ENCODE results near the gene DGKA. TPM values are rescaled to one million over a fixed set of nuclear protein-coding genes. Genes with fewer than 3 reads are reported as not detected.

DGKA gene
- total RNA-seq, 3 donors from 2014 or later: 132 to 164 (median 153) TPM

DNA sequence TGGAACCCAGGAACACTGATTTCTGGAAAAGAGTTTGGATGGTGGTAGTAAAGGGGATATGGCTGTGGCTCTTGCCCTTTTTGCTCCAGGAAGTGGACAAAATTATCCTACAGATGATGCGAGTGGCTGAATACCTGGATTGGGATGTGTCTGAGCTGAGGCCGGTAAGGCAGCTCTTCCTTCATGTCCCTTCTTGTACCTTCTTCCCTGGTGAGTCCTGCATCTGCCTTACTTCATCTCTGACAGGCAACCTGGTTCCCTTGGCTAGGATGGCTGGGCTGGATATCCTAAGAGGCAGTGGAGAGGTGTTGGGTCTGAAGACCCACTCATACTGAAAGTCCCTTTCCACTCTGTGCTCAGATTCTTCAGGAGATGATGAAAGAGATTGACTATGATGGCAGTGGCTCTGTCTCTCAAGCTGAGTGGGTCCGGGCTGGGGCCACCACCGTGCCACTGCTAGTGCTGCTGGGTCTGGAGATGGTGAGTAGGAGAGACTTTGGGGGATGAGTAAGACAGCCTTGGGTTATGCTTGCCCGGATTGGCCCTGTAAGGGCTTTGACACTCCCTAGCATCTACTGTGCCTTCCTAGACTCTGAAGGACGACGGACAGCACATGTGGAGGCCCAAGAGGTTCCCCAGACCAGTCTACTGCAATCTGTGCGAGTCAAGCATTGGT, 8.0 kb downstream of the DGKA start:
- Mint-ChIP-seq H3K36me3 (ENCODE audit: insufficient read depth) (peaks cover 53% of the 10 kb centered on the region), H3K27me3 (ENCODE audit: low read depth) (no peaks in the 10 kb centered on the region), H3K9me3 (no peaks in the 10 kb centered on the region), H3K4me3 (no peak overlapping the region), H3K4me1 (ENCODE audit: low read depth) (peaks cover 86% of the 10 kb centered on the region)
- ATAC-seq (peak; percentile 39), DNase-seq (no peak)

DNA sequence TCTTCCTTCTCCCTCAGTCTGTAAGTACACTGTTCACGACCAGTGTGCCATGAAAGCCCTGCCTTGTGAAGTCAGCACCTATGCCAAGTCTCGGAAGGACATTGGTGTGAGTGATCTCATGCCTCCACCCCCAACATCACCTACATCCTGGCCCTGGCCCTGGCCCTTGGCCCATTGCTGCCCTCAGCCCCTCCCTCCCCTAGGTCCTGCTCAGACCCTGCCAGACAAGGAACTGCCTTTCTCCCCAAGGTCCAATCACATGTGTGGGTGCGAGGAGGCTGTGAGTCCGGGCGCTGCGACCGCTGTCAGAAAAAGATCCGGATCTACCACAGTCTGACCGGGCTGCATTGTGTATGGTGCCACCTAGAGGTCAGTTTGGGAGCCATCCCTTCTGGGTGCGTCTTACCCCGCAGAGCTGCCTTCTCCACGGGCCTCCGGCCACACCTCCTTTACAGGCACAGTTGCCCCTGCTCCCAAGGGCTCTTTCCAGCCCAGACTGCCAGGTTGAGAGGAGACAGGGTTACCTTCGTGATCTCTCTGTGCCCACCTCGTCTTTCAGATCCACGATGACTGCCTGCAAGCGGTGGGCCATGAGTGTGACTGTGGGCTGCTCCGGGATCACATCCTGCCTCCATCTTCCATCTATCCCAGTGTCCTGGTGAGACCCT, 9.2 kb downstream of the DGKA start:
- peaks cover 79% of the 10 kb centered on the region for H3K4me1 Mint-ChIP-seq (ENCODE audit: low read depth)
- ATAC-seq (peak; percentile 87 to 88), DNase-seq (peak; percentile 79)
- H3K4me3 Mint-ChIP-seq: peak overlapping the region; percentile 27
- H3K27me3 Mint-ChIP-seq (ENCODE audit: low read depth): no peaks in the 10 kb centered on the region
- H3K9me3 Mint-ChIP-seq: no peaks in the 10 kb centered on the region
- H3K36me3 Mint-ChIP-seq (ENCODE audit: insufficient read depth): peaks cover 62% of the 10 kb centered on the region

- ATAC-seq (no peak), DNase-seq (no peak)
- H3K36me3 Mint-ChIP-seq (ENCODE audit: insufficient read depth): peaks cover 64% of the 10 kb centered on the region
- H3K4me3 Mint-ChIP-seq: no peak overlapping the region
- no peaks in the 10 kb centered on the region for H3K27me3 Mint-ChIP-seq (ENCODE audit: low read depth)
- no peaks in the 10 kb centered on the region for H3K9me3 Mint-ChIP-seq
- H3K4me1 Mint-ChIP-seq (ENCODE audit: low read depth): peaks cover 72% of the 10 kb centered on the region
These were observed 11.1 kb downstream of the DGKA start for GRCh38 chr12:55942055-55942454.

DNA sequence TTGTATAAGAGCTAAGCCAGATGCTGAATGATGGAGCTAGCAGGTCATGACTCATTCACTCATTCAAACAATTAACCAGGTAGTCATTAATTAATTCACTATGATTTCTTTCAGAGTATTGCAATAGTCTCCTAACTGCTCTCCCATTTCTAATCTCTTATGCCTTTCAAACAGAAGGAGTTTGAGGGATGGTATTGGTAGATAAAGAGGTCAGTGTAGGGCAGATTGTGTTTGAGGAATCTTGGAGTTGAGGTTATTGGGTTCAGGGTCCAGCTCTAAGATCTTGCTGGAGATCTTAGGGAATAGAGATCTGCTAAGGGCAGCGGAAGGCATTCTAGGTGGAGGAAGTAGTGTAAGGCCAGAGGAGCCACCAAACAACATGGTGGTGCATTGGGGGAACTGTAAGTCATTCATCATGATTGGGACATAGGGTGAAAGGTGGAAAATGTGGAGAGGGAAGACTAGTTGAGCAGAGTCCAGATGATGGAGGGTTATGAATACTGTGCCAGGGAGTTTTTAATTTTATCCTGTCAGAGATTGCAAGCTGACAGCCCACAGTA, 11.7 kb downstream of the DGKA start:
- Mint-ChIP-seq H3K4me1 (ENCODE audit: low read depth) (peaks cover 70% of the 10 kb centered on the region), H3K36me3 (ENCODE audit: insufficient read depth) (peaks cover 63% of the 10 kb centered on the region), H3K4me3 (no peak overlapping the region), H3K27me3 (ENCODE audit: low read depth) (no peaks in the 10 kb centered on the region), H3K9me3 (no peaks in the 10 kb centered on the region)
- no peak for ATAC-seq
- DNase-seq: no peak

DNA sequence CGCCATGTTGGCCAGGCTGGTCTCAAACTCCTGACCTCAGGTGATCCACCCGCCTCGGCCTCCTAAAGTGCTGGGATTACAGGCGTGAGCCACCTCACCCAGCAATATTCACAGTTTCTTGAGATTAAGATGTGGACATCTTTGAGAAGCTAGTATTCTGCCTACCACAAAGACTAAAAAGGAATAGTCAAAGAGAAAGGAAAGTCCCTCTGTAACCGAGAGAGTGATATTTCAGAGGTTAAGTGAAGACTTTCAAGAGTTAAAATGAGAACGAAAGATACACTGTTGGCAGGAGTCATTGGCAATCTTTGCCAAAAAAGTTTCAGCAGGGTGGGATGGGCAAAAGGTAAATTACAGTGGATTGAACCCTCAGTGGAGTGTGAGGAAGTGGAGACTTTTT, 15.6 kb downstream of the DGKA start:
- DNase-seq: no peak
- Mint-ChIP-seq H3K36me3 (ENCODE audit: insufficient read depth) (peaks cover 50% of the 10 kb centered on the region), H3K4me3 (no peak overlapping the region), H3K9me3 (no peaks in the 10 kb centered on the region), H3K27me3 (ENCODE audit: low read depth) (no peaks in the 10 kb centered on the region), H3K4me1 (ENCODE audit: low read depth) (peaks cover 37% of the 10 kb centered on the region)
- ATAC-seq: peak; percentile 38 to 79

DNA sequence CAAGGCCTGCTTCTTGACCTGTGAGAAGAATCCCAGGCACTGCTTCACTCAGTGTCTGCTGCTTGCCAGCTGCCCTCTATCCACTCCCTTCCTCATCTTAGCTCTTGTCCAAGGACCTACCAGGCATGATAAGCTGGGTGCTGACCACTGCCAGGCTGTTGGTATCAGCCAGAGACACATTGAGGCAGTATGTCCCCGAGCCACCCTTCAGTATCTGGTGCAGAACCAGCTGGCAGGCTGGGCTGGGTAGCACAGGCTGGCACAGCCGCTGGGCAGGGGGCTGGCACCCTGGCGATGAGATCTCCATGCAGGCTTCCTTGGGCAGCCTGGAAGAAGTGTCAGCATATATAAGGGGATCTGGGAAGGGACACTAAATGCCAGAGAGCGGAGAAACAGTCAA, 24.4 kb downstream of the DGKA start:
- ATAC-seq (no peak), DNase-seq (no peak)
- Mint-ChIP-seq H3K4me3 (no peak overlapping the region), H3K36me3 (ENCODE audit: insufficient read depth) (peaks cover 32% of the 10 kb centered on the region), H3K27me3 (ENCODE audit: low read depth) (no peaks in the 10 kb centered on the region), H3K4me1 (ENCODE audit: low read depth) (peaks cover 13% of the 10 kb centered on the region), H3K9me3 (no peaks in the 10 kb centered on the region)

- H3K36me3 Mint-ChIP-seq (ENCODE audit: insufficient read depth): peaks cover 32% of the 10 kb centered on the region
- peaks cover 13% of the 10 kb centered on the region for H3K4me1 Mint-ChIP-seq (ENCODE audit: low read depth)
- peak; percentile 46 for DNase-seq
- ATAC-seq: peak; percentile 83 to 88
- no peak overlapping the region for H3K4me3 Mint-ChIP-seq
- no peaks in the 10 kb centered on the region for H3K27me3 Mint-ChIP-seq (ENCODE audit: low read depth)
- no peaks in the 10 kb centered on the region for H3K9me3 Mint-ChIP-seq
These were observed 25.0 kb downstream of the DGKA start for GRCh38 chr12:55955800-55956508.

- Mint-ChIP-seq H3K36me3 (ENCODE audit: insufficient read depth) (peaks cover 20% of the 10 kb centered on the region), H3K27me3 (ENCODE audit: low read depth) (no peaks in the 10 kb centered on the region), H3K4me1 (ENCODE audit: low read depth) (peaks cover 13% of the 10 kb centered on the region), H3K4me3 (no peak overlapping the region), H3K9me3 (no peaks in the 10 kb centered on the region)
- DNase-seq (no peak), ATAC-seq (no peak)
These were observed 26.3 kb downstream of the DGKA start for GRCh38 chr12:55957106-55957859.

DNA sequence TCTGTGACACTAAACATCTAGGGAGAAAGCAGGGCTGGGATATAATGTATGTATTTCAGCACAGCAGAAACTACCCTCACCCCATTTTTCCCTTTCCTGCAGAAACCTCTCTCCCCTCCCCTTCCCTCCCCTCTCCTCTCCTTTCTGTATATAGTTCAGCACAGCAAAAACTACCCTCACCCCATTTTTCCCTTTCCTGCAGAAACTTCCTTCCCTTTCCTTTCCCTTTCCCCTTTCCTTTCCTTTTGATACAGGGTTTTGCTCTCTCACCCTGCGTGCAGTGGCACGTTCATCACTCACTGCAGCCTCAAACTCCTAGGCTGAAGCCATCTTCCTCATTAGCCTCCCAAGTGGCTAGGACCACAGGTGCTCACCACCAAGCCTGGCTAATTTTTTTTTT, 32.8 kb downstream of the DGKA start:
- H3K4me1 Mint-ChIP-seq (ENCODE audit: low read depth): peaks cover 26% of the 10 kb centered on the region
- H3K4me3 Mint-ChIP-seq: no peak overlapping the region
- no peaks in the 10 kb centered on the region for H3K27me3 Mint-ChIP-seq (ENCODE audit: low read depth)
- DNase-seq (no peak), ATAC-seq (no peak)
- no peaks in the 10 kb centered on the region for H3K9me3 Mint-ChIP-seq
- no peaks in the 10 kb centered on the region for H3K36me3 Mint-ChIP-seq (ENCODE audit: insufficient read depth)

GRCh38 chr12:55965240-55965639, 34.3 kb downstream of the DGKA start:
- peak overlapping the region; percentile 8 for H3K4me3 Mint-ChIP-seq
- DNase-seq (no peak), ATAC-seq (no peak)
- peaks cover under 1% of the 10 kb centered on the region for H3K36me3 Mint-ChIP-seq (ENCODE audit: insufficient read depth)
- no peaks in the 10 kb centered on the region for H3K9me3 Mint-ChIP-seq
- no peaks in the 10 kb centered on the region for H3K27me3 Mint-ChIP-seq (ENCODE audit: low read depth)
- H3K4me1 Mint-ChIP-seq (ENCODE audit: low read depth): peaks cover 26% of the 10 kb centered on the region

- peaks cover 26% of the 10 kb centered on the region for H3K4me1 Mint-ChIP-seq (ENCODE audit: low read depth)
- no peaks in the 10 kb centered on the region for H3K27me3 Mint-ChIP-seq (ENCODE audit: low read depth)
- peak within 1 kb of the TSS; percentile 97 for H3K4me3 Mint-ChIP-seq
- DNase-seq (no peak), ATAC-seq (no peak)
- no peaks in the 10 kb centered on the region for H3K9me3 Mint-ChIP-seq
- H3K36me3 Mint-ChIP-seq (ENCODE audit: insufficient read depth): peaks cover 3% of the 10 kb centered on the region
These were observed 35.0 kb downstream of the DGKA start, which contains the start of gene PMEL for GRCh38 chr12:55965941-55966407. Gene PMEL, minus strand, starts transcription at chr12:55966042. Its CDS starts 31 bp downstream, at chr12:55966011.

GRCh38 chr12:55966408-55967281, 35.7 kb downstream of the DGKA start, which contains the start of gene CDK2:
Gene CDK2, plus strand, starts transcription at chr12:55966830. Its CDS starts 179 bp downstream, at chr12:55967009.
- DNase-seq: peak; percentile 89
- Mint-ChIP-seq H3K4me1 (ENCODE audit: low read depth) (peaks cover 26% of the 10 kb centered on the region), H3K9me3 (no peaks in the 10 kb centered on the region), H3K36me3 (ENCODE audit: insufficient read depth) (peaks cover 3% of the 10 kb centered on the region), H3K27me3 (ENCODE audit: low read depth) (no peaks in the 10 kb centered on the region), H3K4me3 (peak within 1 kb of the TSS; percentile 97)
- peak; percentile 99 for ATAC-seq

DNA sequence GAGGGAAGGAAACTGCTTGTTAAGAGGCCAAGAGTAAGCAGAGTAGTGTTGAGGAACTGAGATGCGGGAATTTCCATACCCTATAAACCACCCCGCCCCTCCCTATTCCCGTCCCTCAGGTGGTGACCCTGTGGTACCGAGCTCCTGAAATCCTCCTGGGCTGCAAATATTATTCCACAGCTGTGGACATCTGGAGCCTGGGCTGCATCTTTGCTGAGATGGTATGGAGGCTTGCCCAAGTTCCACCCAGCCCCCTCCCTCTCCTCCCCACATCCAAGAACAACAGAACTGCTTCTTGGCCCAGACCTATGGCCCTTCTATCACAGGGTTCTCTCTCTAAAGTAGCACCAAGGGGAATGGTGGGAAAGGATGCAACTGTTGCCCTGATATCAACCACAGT, 38.4 kb downstream of the DGKA start:
- Mint-ChIP-seq H3K36me3 (ENCODE audit: insufficient read depth) (peaks cover 3% of the 10 kb centered on the region), H3K9me3 (no peaks in the 10 kb centered on the region), H3K4me3 (no peak overlapping the region)

More for the DNA sequence above, 38.4 kb downstream of the DGKA start:
- ATAC-seq: no peak
- H3K4me1 Mint-ChIP-seq (ENCODE audit: low read depth): peaks cover 26% of the 10 kb centered on the region
- no peaks in the 10 kb centered on the region for H3K27me3 Mint-ChIP-seq (ENCODE audit: low read depth)
- DNase-seq: no peak

Data from activated T-cell treated with anti-CD3 and anti-CD28 coated beads, Interleukin-2, amount 50 U/mL, for 4 hours (primary cell).